GM23338 (cell line): ENCODE data around the gene SLC2A1. TPM values are rescaled to one million over a fixed set of nuclear protein-coding genes. Genes with fewer than 3 reads are reported as not detected.

Experiments
- ATAC-seq: fragments of 200-7000 bp; cut with Tn5 transposase; 3 replicates; pipeline ENCODE4 v1.9.1; 2020
- DNase-seq: peaks from one replicate; pipeline ENCODE4 v3.0.0-alpha.2; 2015; ENCODE audit warnings: low spot score
- H2AFZ ChIP-seq: fragments of 200-600 bp; sonication (generic); 2 replicates; pipeline ENCODE4 v1.8.0; 2016; ENCODE audit warnings: antibody characterized with exemption, mild to moderate bottlenecking, moderate library complexity
- H3F3A ChIP-seq: fragments of 200-600 bp; sonication (generic); replicated peaks from 2 replicates; pipeline ENCODE4 v1.8.0; 2017; ENCODE audit warnings: antibody characterized with exemption, mixed run types, low read depth
- H3K27ac ChIP-seq: fragments of 200-600 bp; sonication (generic); 2 replicates; pipeline ENCODE4 v1.6.1; 2016; ENCODE audit warnings: low read depth
- H3K27me3 ChIP-seq: fragments of 200-600 bp; sonication (generic); 2 replicates; pipeline ENCODE4 v1.8.0; 2016; ENCODE audit warnings: mild to moderate bottlenecking, mixed run types, moderate library complexity; ENCODE audit not compliant: insufficient read depth
- H3K36me3 ChIP-seq: fragments of 200-600 bp; sonication (generic); 2 replicates; pipeline ENCODE4 v1.8.0; 2016; ENCODE audit warnings: mild to moderate bottlenecking; ENCODE audit not compliant: insufficient read depth
- H3K4me1 ChIP-seq: fragments of 200-600 bp; sonication (generic); 2 replicates; pipeline ENCODE4 v1.8.0; 2016; ENCODE audit warnings: mild to moderate bottlenecking, moderate library complexity; ENCODE audit not compliant: insufficient read depth
- H3K4me2 ChIP-seq: fragments of 200-600 bp; sonication (generic); 2 replicates; pipeline ENCODE4 v1.7.1; 2017; ENCODE audit warnings: mixed run types
- H3K4me3 ChIP-seq: fragments of 200-600 bp; sonication (generic); 2 replicates; pipeline ENCODE4 v1.6.1; 2016; ENCODE audit warnings: mixed run types
- H3K79me2 ChIP-seq: fragments of 200-600 bp; sonication (generic); replicated peaks from 2 replicates; pipeline ENCODE4 v1.8.0; 2017; ENCODE audit warnings: mild to moderate bottlenecking; ENCODE audit not compliant: insufficient read depth
- H3K9me2 ChIP-seq: fragments of 200-600 bp; sonication (generic); 2 replicates; pipeline ENCODE4 v1.8.0; 2017; ENCODE audit not compliant: insufficient read depth
- H4K20me1 ChIP-seq: fragments of 200-600 bp; sonication (generic); replicated peaks from 2 replicates; pipeline ENCODE4 v1.8.0; 2017; ENCODE audit warnings: mild to moderate bottlenecking; ENCODE audit not compliant: insufficient read depth
- H3K27ac Mint-ChIP-seq: 2 replicates; pipeline ENCODE4 v1.8.0; 2020; ENCODE audit warnings: inconsistent platforms, mild to moderate bottlenecking, moderate library complexity, mixed read lengths
- H3K27me3 Mint-ChIP-seq: 3 replicates; pipeline ENCODE4 v1.8.0; 2022; ENCODE audit warnings: low read depth, mild to moderate bottlenecking, moderate library complexity, mixed read lengths, inconsistent platforms; ENCODE audit not compliant: insufficient read depth, poor library complexity
- H3K36me3 Mint-ChIP-seq: 3 replicates; pipeline ENCODE4 v1.8.0; 2021; ENCODE audit warnings: low read depth, mild to moderate bottlenecking, inconsistent platforms, moderate library complexity, mixed read lengths
- H3K4me1 Mint-ChIP-seq: 3 replicates; pipeline ENCODE4 v1.8.0; 2020; ENCODE audit warnings: mild to moderate bottlenecking, inconsistent platforms, mixed read lengths
- H3K4me3 Mint-ChIP-seq: 3 replicates; pipeline ENCODE4 v1.8.0; 2021; ENCODE audit warnings: moderate library complexity, mild to moderate bottlenecking, inconsistent platforms, mixed read lengths
- H3K9me3 Mint-ChIP-seq: 3 replicates; pipeline ENCODE4 v1.8.0; 2020; ENCODE audit warnings: moderate library complexity, mild to moderate bottlenecking, inconsistent platforms, mixed read lengths
- CREB1 ChIP-seq: fragments of 250-450 bp; sonication (Bioruptor Pico); IDR thresholded peaks from 2 replicates; pipeline ENCODE4 v1.5.0; 2020; ENCODE audit warnings: low read depth, mild to moderate bottlenecking, moderate library complexity
- EZH2 ChIP-seq: fragments of 200-600 bp; sonication (generic); IDR thresholded peaks from one replicate; pipeline ENCODE4 v1.8.0; 2017; ENCODE audit warnings: antibody characterized with exemption, mild to moderate bottlenecking, low read depth; ENCODE audit not compliant: unreplicated experiment
- EZH2phosphoT487 ChIP-seq: fragments of 200-600 bp; sonication (generic); IDR thresholded peaks from one replicate; pipeline ENCODE4 v1.8.1; 2018; ENCODE audit warnings: antibody characterized with exemption; ENCODE audit not compliant: unreplicated experiment
- JUNB ChIP-seq: IDR thresholded peaks from one replicate; pipeline ENCODE4 v1.6.1; 2016; ENCODE audit warnings: antibody characterized with exemption; ENCODE audit not compliant: unreplicated experiment
- NANOG ChIP-seq: IDR thresholded peaks from 2 replicates; pipeline ENCODE4 v1.6.1; 2016; ENCODE audit warnings: antibody characterized with exemption, borderline replicate concordance
- POLR2AphosphoS5 ChIP-seq: IDR thresholded peaks from 2 replicates; pipeline ENCODE4 v1.6.1; 2016; ENCODE audit warnings: antibody characterized with exemption, low read depth
- STAT1 ChIP-seq: IDR thresholded peaks from one replicate; pipeline ENCODE4 v1.6.1; 2016; ENCODE audit warnings: antibody characterized with exemption; ENCODE audit not compliant: unreplicated experiment
- ZNF114 ChIP-seq: fragments of 250-450 bp; sonication (Bioruptor Pico); IDR thresholded peaks from 2 replicates; pipeline ENCODE4 v1.5.0; 2020; ENCODE audit warnings: mild to moderate bottlenecking, moderate library complexity
- ZNF331 ChIP-seq: fragments of 250-450 bp; sonication (Bioruptor Pico); IDR thresholded peaks from 2 replicates; pipeline ENCODE4 v1.5.0; 2020; ENCODE audit warnings: low read depth, mild to moderate bottlenecking, moderate library complexity
- polyA plus RNA-seq: library from polyadenylated mRNA; unstranded; fragments of >200 nt; fragmentation: Nextera tagmentation; extraction: Ambion mirVana; gene quantifications from 2 replicates; pipeline ENCODE4 v1.2.1, GENCODE V29; 2016
- total RNA-seq: library from RNA; depleted of rRNA; stranded (reverse); fragments of >200 nt; shearing (Covaris generic); gene quantifications from 2 replicates; pipeline ENCODE4 v1.2.3, GENCODE V29; 2014
- TF ChIP-seq, protein P1 (sequence below): IDR thresholded peaks from 2 replicates; pipeline ENCODE4 v1.6.1; 2016; ENCODE audit warnings: antibody characterized with exemption
- TF ChIP-seq, protein P2 (sequence below): fragments of 250-450 bp; sonication (Bioruptor Pico); IDR thresholded peaks from 2 replicates; pipeline ENCODE4 v1.5.0; 2020; ENCODE audit warnings: mild to moderate bottlenecking, moderate library complexity
- TF ChIP-seq, protein P3 (sequence below), 2 experiments: fragments of 200-600 bp in 1 of 2; sonication (generic) in 1 of 2; conservative IDR thresholded peaks; 2 replicates each; pipeline versions ENCODE4 v1.5.1 to v1.6.1; 2016 to 2017; ENCODE audit warnings: antibody characterized with exemption in 2 of 2, low read depth in 2 of 2, mild to moderate bottlenecking in 2 of 2, moderate library complexity in 1 of 2
- TF ChIP-seq, protein P4 (sequence below): IDR thresholded peaks from one replicate; pipeline ENCODE4 v1.6.1; 2018; ENCODE audit warnings: antibody characterized with exemption; ENCODE audit not compliant: unreplicated experiment

Gene SLC2A1
- total and polyA plus RNA-seq, 2 experiments from 2014 or later, result 66.1 to 305 TPM

DNA sequence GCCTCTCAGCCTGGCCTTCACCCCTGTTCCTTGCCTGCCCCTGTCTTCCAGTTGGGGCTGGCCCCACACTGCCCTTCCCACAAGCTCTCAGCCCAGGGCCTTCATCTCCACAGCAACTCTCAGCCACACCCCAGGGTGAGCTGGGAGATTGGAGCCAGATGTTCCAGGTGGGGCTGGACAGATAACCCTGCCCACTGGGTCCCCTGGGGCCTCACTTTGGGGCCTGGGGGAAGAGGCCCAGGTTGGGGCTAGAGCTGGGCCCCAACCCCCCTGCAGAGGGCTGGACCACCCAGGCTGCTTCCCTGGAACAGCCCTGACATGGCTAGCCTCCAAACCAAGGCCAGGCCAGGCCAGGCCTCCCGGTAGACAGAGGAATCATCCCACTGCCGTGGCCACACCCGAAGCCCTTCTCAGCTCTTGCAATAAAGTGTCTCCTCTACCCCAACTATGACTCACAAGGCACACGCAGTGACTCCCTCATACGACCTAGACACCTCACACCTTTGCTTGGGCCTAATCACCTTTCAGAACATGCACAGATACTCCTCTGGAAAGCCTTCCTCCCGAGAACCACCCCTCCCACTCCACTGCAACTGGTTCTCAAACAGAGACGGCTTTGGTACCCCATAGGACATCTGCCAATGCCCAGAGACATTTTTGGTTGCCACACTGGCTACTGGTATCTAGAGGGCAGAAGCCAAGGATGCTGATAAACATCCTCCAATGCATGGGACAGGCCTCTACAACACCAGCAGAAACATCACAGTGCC lies 22.2 kb downstream of the SLC2A1 start:
- H3K27ac Mint-ChIP-seq, result no peak overlapping the region
- Histone ChIP-seq H3K27me3 (no peaks in the 10 kb centered on the region), H3K4me3 (no peak overlapping the region), H3K36me3 (peaks cover 53% of the 10 kb centered on the region), H3K27ac (peak overlapping the region; percentile 72), H3K4me1 (peaks cover 40% of the 10 kb centered on the region), H3K4me2 (no peak overlapping the region), H3F3A (peaks cover 29% of the 10 kb centered on the region), H4K20me1 (peaks cover 73% of the 10 kb centered on the region; the same call in 1 of the 2 replicates), H2AFZ (no peak overlapping the region), H3K79me2 (peaks cover 89% of the 10 kb centered on the region), H3K9me2 (no peaks in the 10 kb centered on the region)
- TF ChIP-seq, protein P1, sequence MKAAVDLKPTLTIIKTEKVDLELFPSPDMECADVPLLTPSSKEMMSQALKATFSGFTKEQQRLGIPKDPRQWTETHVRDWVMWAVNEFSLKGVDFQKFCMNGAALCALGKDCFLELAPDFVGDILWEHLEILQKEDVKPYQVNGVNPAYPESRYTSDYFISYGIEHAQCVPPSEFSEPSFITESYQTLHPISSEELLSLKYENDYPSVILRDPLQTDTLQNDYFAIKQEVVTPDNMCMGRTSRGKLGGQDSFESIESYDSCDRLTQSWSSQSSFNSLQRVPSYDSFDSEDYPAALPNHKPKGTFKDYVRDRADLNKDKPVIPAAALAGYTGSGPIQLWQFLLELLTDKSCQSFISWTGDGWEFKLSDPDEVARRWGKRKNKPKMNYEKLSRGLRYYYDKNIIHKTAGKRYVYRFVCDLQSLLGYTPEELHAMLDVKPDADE, result no peak
- no peak for TF ChIP-seq ZNF331 (CRISPR knock-in tag)
- no peak for TF ChIP-seq NANOG
- TF ChIP-seq JUNB, result no peak
- TF ChIP-seq ZNF114 (CRISPR knock-in tag), result no peak
- TF ChIP-seq, protein P2, sequence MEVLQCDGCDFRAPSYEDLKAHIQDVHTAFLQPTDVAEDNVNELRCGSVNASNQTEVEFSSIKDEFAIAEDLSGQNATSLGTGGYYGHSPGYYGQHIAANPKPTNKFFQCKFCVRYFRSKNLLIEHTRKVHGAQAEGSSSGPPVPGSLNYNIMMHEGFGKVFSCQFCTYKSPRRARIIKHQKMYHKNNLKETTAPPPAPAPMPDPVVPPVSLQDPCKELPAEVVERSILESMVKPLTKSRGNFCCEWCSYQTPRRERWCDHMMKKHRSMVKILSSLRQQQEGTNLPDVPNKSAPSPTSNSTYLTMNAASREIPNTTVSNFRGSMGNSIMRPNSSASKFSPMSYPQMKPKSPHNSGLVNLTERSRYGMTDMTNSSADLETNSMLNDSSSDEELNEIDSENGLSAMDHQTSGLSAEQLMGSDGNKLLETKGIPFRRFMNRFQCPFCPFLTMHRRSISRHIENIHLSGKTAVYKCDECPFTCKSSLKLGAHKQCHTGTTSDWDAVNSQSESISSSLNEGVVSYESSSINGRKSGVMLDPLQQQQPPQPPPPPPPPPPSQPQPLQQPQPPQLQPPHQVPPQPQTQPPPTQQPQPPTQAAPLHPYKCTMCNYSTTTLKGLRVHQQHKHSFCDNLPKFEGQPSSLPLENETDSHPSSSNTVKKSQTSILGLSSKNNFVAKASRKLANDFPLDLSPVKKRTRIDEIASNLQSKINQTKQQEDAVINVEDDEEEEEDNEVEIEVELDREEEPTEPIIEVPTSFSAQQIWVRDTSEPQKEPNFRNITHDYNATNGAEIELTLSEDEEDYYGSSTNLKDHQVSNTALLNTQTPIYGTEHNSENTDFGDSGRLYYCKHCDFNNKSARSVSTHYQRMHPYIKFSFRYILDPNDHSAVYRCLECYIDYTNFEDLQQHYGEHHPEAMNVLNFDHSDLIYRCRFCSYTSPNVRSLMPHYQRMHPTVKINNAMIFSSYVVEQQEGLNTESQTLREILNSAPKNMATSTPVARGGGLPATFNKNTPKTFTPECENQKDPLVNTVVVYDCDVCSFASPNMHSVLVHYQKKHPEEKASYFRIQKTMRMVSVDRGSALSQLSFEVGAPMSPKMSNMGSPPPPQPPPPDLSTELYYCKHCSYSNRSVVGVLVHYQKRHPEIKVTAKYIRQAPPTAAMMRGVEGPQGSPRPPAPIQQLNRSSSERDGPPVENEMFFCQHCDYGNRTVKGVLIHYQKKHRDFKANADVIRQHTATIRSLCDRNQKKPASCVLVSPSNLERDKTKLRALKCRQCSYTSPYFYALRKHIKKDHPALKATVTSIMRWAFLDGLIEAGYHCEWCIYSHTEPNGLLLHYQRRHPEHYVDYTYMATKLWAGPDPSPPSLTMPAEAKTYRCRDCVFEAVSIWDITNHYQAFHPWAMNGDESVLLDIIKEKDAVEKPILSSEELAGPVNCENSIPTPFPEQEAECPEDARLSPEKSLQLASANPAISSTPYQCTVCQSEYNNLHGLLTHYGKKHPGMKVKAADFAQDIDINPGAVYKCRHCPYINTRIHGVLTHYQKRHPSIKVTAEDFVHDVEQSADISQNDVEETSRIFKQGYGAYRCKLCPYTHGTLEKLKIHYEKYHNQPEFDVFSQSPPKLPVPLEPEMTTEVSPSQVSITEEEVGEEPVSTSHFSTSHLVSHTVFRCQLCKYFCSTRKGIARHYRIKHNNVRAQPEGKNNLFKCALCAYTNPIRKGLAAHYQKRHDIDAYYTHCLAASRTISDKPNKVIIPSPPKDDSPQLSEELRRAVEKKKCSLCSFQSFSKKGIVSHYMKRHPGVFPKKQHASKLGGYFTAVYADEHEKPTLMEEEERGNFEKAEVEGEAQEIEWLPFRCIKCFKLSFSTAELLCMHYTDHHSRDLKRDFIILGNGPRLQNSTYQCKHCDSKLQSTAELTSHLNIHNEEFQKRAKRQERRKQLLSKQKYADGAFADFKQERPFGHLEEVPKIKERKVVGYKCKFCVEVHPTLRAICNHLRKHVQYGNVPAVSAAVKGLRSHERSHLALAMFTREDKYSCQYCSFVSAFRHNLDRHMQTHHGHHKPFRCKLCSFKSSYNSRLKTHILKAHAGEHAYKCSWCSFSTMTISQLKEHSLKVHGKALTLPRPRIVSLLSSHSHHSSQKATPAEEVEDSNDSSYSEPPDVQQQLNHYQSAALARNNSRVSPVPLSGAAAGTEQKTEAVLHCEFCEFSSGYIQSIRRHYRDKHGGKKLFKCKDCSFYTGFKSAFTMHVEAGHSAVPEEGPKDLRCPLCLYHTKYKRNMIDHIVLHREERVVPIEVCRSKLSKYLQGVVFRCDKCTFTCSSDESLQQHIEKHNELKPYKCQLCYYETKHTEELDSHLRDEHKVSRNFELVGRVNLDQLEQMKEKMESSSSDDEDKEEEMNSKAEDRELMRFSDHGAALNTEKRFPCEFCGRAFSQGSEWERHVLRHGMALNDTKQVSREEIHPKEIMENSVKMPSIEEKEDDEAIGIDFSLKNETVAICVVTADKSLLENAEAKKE (CRISPR knock-in tag), result no peak
- TF ChIP-seq CREB1 (CRISPR knock-in tag), result no peak
- no peak for TF ChIP-seq STAT1
- no peak for TF ChIP-seq POLR2AphosphoS5
- TF ChIP-seq EZH2, result no peak
- no peak for TF ChIP-seq EZH2phosphoT487
- TF ChIP-seq, protein P3, sequence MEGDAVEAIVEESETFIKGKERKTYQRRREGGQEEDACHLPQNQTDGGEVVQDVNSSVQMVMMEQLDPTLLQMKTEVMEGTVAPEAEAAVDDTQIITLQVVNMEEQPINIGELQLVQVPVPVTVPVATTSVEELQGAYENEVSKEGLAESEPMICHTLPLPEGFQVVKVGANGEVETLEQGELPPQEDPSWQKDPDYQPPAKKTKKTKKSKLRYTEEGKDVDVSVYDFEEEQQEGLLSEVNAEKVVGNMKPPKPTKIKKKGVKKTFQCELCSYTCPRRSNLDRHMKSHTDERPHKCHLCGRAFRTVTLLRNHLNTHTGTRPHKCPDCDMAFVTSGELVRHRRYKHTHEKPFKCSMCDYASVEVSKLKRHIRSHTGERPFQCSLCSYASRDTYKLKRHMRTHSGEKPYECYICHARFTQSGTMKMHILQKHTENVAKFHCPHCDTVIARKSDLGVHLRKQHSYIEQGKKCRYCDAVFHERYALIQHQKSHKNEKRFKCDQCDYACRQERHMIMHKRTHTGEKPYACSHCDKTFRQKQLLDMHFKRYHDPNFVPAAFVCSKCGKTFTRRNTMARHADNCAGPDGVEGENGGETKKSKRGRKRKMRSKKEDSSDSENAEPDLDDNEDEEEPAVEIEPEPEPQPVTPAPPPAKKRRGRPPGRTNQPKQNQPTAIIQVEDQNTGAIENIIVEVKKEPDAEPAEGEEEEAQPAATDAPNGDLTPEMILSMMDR (conservative IDR thresholded peaks at IDR 0.05; ENCODE audit: low read depth in 2 of 2), result no peak
- TF ChIP-seq, protein P4, sequence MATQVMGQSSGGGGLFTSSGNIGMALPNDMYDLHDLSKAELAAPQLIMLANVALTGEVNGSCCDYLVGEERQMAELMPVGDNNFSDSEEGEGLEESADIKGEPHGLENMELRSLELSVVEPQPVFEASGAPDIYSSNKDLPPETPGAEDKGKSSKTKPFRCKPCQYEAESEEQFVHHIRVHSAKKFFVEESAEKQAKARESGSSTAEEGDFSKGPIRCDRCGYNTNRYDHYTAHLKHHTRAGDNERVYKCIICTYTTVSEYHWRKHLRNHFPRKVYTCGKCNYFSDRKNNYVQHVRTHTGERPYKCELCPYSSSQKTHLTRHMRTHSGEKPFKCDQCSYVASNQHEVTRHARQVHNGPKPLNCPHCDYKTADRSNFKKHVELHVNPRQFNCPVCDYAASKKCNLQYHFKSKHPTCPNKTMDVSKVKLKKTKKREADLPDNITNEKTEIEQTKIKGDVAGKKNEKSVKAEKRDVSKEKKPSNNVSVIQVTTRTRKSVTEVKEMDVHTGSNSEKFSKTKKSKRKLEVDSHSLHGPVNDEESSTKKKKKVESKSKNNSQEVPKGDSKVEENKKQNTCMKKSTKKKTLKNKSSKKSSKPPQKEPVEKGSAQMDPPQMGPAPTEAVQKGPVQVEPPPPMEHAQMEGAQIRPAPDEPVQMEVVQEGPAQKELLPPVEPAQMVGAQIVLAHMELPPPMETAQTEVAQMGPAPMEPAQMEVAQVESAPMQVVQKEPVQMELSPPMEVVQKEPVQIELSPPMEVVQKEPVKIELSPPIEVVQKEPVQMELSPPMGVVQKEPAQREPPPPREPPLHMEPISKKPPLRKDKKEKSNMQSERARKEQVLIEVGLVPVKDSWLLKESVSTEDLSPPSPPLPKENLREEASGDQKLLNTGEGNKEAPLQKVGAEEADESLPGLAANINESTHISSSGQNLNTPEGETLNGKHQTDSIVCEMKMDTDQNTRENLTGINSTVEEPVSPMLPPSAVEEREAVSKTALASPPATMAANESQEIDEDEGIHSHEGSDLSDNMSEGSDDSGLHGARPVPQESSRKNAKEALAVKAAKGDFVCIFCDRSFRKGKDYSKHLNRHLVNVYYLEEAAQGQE, result no peak
- no peaks in the 10 kb centered on the region; the same call in 2 of the 3 replicates for H3K9me3 Mint-ChIP-seq
- H3K36me3 Mint-ChIP-seq, result peaks cover 89% of the 10 kb centered on the region
- H3K4me1 Mint-ChIP-seq, result peaks cover 68% of the 10 kb centered on the region
- DNase-seq (no peak), ATAC-seq (peak; percentile 7)
- H3K4me3 Mint-ChIP-seq, result no peak overlapping the region
- H3K27me3 Mint-ChIP-seq, result peaks cover 20% of the 10 kb centered on the region
